DOHH2 (cell line): Measurements from ENCODE around the gene TRAPPC14.

Source experiments
- H3F3A ChIP-seq: fragments of 200-600 bp; sonication (generic), shearing (Covaris generic); 2 replicates; pipeline ENCODE4 v1.6.0; 2016; ENCODE audit warnings: antibody characterized with exemption, mild to moderate bottlenecking; ENCODE audit not compliant: control insufficient read depth, insufficient read depth
- H3K27ac ChIP-seq: fragments of 200-600 bp; sonication (generic); 2 replicates; pipeline ENCODE4 v1.5.1; 2014; ENCODE audit warnings: low read depth, mild to moderate bottlenecking, low read length, moderate library complexity
- H3K27me3 ChIP-seq: fragments of 200-600 bp; sonication (generic); 2 replicates; pipeline ENCODE4 v1.6.1; 2014; ENCODE audit warnings: mild to moderate bottlenecking, low read length, mixed read lengths; ENCODE audit not compliant: control insufficient read depth
- H3K36me3 ChIP-seq: fragments of 200-600 bp; sonication (generic); 2 replicates; pipeline ENCODE4 v1.6.1; 2014; ENCODE audit warnings: mild to moderate bottlenecking, low read length, moderate library complexity, mixed read lengths; ENCODE audit not compliant: control insufficient read depth
- H3K4me1 ChIP-seq: fragments of 200-600 bp; sonication (generic); 2 replicates; pipeline ENCODE4 v1.6.1; 2014; ENCODE audit warnings: mild to moderate bottlenecking, low read length, mixed read lengths; ENCODE audit not compliant: control insufficient read depth
- H3K4me2 ChIP-seq: fragments of 200-600 bp; sonication (generic); 2 replicates; pipeline ENCODE4 v1.6.0; 2014; ENCODE audit warnings: mild to moderate bottlenecking, low read length, moderate library complexity
- H3K4me3 ChIP-seq: fragments of 200-600 bp; sonication (generic); 2 replicates; pipeline ENCODE4 v1.5.1; 2014; ENCODE audit warnings: mild to moderate bottlenecking, low read length, mixed read lengths
- H3K79me2 ChIP-seq: fragments of 200-600 bp; sonication (generic); 2 replicates; pipeline ENCODE4 v1.6.1; 2014; ENCODE audit warnings: mild to moderate bottlenecking, low read length, mixed read lengths; ENCODE audit not compliant: control insufficient read depth
- H3K9me2 ChIP-seq: fragments of 200-600 bp; sonication (generic); replicated peaks from 2 replicates; pipeline ENCODE4 v1.6.1; 2014; ENCODE audit warnings: mild to moderate bottlenecking, low read length, mixed read lengths; ENCODE audit not compliant: control insufficient read depth
- H3K9me3 ChIP-seq: fragments of 200-600 bp; sonication (generic); 2 replicates; pipeline ENCODE4 v1.6.1; 2014; ENCODE audit warnings: antibody characterized with exemption, low read length, mixed read lengths; ENCODE audit not compliant: control insufficient read depth, insufficient read depth
- H4K20me1 ChIP-seq: fragments of 200-600 bp; sonication (generic); 2 replicates; pipeline ENCODE4 v1.6.0; 2014; ENCODE audit warnings: low read depth, mild to moderate bottlenecking, antibody characterized with exemption, low read length, moderate library complexity; ENCODE audit not compliant: control insufficient read depth, insufficient read depth
- CTCF ChIP-seq: fragments of 200-600 bp; sonication (generic); IDR thresholded peaks from one replicate; pipeline ENCODE4 v1.5.1; 2014; ENCODE audit warnings: antibody characterized with exemption, mild to moderate bottlenecking, low read depth, low read length; ENCODE audit not compliant: poor library complexity, severe bottlenecking
- EZH2phosphoT487 ChIP-seq: fragments of 200-600 bp; sonication (generic); IDR thresholded peaks from 2 replicates; pipeline ENCODE4 v1.6.1; 2017; ENCODE audit warnings: borderline replicate concordance, mild to moderate bottlenecking, antibody characterized with exemption, low read length, moderate library complexity, mixed read lengths

TRAPPC14 gene

GRCh38 chr7:100111156-100111555, 47.4 kb downstream of the TRAPPC14 start:
- Histone ChIP-seq H3K4me1 (peaks cover 11% of the 10 kb centered on the region), H3K36me3 (peaks cover 75% of the 10 kb centered on the region), H3K9me3 (no peaks in the 10 kb centered on the region)

GRCh38 chr7:100109521-100110163, 48.9 kb downstream of the TRAPPC14 start:
- Histone ChIP-seq H3K79me2 (no peaks in the 10 kb centered on the region), H3K9me3 (no peaks in the 10 kb centered on the region), H3K27ac (no peak overlapping the region), H3K4me3 (no peak overlapping the region), H3K36me3 (peaks cover 85% of the 10 kb centered on the region), H3K27me3 (no peaks in the 10 kb centered on the region), H3K4me2 (no peak overlapping the region), H3K4me1 (peaks cover 11% of the 10 kb centered on the region), H3K9me2 (no peaks in the 10 kb centered on the region), H3F3A (no peaks in the 10 kb centered on the region), H4K20me1 (no peaks in the 10 kb centered on the region)
- TF ChIP-seq CTCF (peak; percentile 29), EZH2phosphoT487 (no peak)

More at GRCh38 chr7:100111156-100111555, 47.4 kb downstream of the TRAPPC14 start:
- no peak for TF ChIP-seq CTCF
- TF ChIP-seq EZH2phosphoT487: no peak
- H3F3A ChIP-seq: no peaks in the 10 kb centered on the region
- no peaks in the 10 kb centered on the region for H3K9me2 ChIP-seq
- H3K4me3 ChIP-seq: no peak overlapping the region
- no peaks in the 10 kb centered on the region for H4K20me1 ChIP-seq
- H3K27me3 ChIP-seq: no peaks in the 10 kb centered on the region
- H3K27ac ChIP-seq: no peak overlapping the region
- no peaks in the 10 kb centered on the region for H3K79me2 ChIP-seq
- no peak overlapping the region; the same call in 1 of the 2 replicates for H3K4me2 ChIP-seq

- H3K4me1 ChIP-seq: peaks cover 15% of the 10 kb centered on the region
- H3K79me2 ChIP-seq: peaks cover 4% of the 10 kb centered on the region
- H3K9me2 ChIP-seq: no peaks in the 10 kb centered on the region
- H4K20me1 ChIP-seq: no peaks in the 10 kb centered on the region
- no peaks in the 10 kb centered on the region for H3K27me3 ChIP-seq
- H3F3A ChIP-seq: no peaks in the 10 kb centered on the region
- H3K36me3 ChIP-seq: peaks cover 83% of the 10 kb centered on the region
- no peak overlapping the region for H3K4me3 ChIP-seq
- H3K27ac ChIP-seq: no peak overlapping the region
- TF ChIP-seq EZH2phosphoT487 (no peak), CTCF (no peak)
- H3K4me2 ChIP-seq: no peak overlapping the region
- no peaks in the 10 kb centered on the region for H3K9me3 ChIP-seq
These were observed 50.6 kb downstream of the TRAPPC14 start for GRCh38 chr7:100107890-100108289.
